GM12878 (cell line): ENCODE measurements around the gene ALG6. TPM values are rescaled to one million over a fixed set of nuclear protein-coding genes. Genes with fewer than 3 reads are reported as not detected.

ENCODE experiments used
- ATAC-seq: fragments of 200-7000 bp; cut with Tn5 transposase; 3 replicates; pipeline ENCODE4 v1.9.1; 2020; ENCODE audit warnings: mild to moderate bottlenecking, moderate library complexity
- BruUV-seq: library from RNA; stranded (reverse); fragments of 400-500 nt; replicated peaks from 2 replicates; lab custom pipeline; 2021; lab: Mats Ljungman, UMichigan
- CTCF ChIA-PET: fragments of 300-600 bp; sonication (Branson Sonifier 250); formaldehyde crosslinking; extraction: SDS; loops from one replicate; lab custom pipeline; 2021; ENCODE audit warnings: inconsistent platforms; lab: Yijun Ruan, JAX
- POLR2A ChIA-PET: fragments of 350-600 bp; formaldehyde crosslinking; extraction: SDS; loops from one replicate; lab custom pipeline; 2021; ENCODE audit warnings: inconsistent platforms; lab: Charles Lee
- RAD21 ChIA-PET: fragments of 300-600 bp; sonication (Branson Sonifier 250); formaldehyde crosslinking; loops from one replicate; lab custom pipeline; 2023; ENCODE audit warnings: antibody characterized with exemption; ENCODE audit not compliant: unreplicated experiment; lab: Charles Lee
- SMC1A ChIA-PET: fragments of 300-600 bp; sonication (Branson Sonifier 250); formaldehyde crosslinking; loops from one replicate; lab custom pipeline; 2023; ENCODE audit not compliant: unreplicated experiment, uncharacterized antibody; lab: Charles Lee
- DNase-seq: peaks from one replicate; pipeline ENCODE4 v3.0.0-alpha.2; 2011; ENCODE audit warnings: low read depth, low spot score
- FAIRE-seq: peaks from 3 replicates; lab custom pipeline; 2011; peaks lifted over from hg19 to GRCh38; lab: Jason Lieb, UNC
- H2AFZ ChIP-seq: 2 replicates; pipeline ENCODE4 v1.6.0; 2011; ENCODE audit warnings: low read depth, low read length, control low read depth; ENCODE audit not compliant: control insufficient read depth
- H3K27ac ChIP-seq: 2 replicates; pipeline ENCODE4 v1.5.1; 2011; ENCODE audit warnings: control low read depth; ENCODE audit not compliant: control insufficient read depth, insufficient read depth
- H3K27me3 ChIP-seq, 2 experiments: replicated peaks in 1 of 2; 2 replicates each; pipeline versions ENCODE4 v1.6.0 to v1.6.1; 2011; ENCODE audit warnings: low read length in 1 of 2; ENCODE audit not compliant: control insufficient read depth in 2 of 2, insufficient read depth in 2 of 2
- H3K36me3 ChIP-seq, 2 experiments: 2 replicates each; pipeline ENCODE4 v1.5.1; 2011; ENCODE audit warnings: low read length in 1 of 2; ENCODE audit not compliant: control insufficient read depth in 2 of 2, insufficient read depth in 2 of 2
- H3K4me1 ChIP-seq: 2 replicates; pipeline ENCODE4 v1.6.1; 2011; ENCODE audit warnings: mild to moderate bottlenecking, low read length, moderate library complexity, mixed read lengths; ENCODE audit not compliant: control insufficient read depth, insufficient read depth
- H3K4me2 ChIP-seq: 2 replicates; pipeline ENCODE4 v1.6.0; 2011; ENCODE audit warnings: control low read depth; ENCODE audit not compliant: control insufficient read depth, insufficient read depth
- H3K4me3 ChIP-seq: fragments of 200-600 bp; sonication (generic); 2 replicates; pipeline ENCODE4 v1.5.1; 2016
- H3K79me2 ChIP-seq: 2 replicates; pipeline ENCODE4 v1.6.0; 2011; ENCODE audit warnings: low read length; ENCODE audit not compliant: control insufficient read depth, insufficient read depth
- H3K9ac ChIP-seq: 2 replicates; pipeline ENCODE4 v1.8.0; 2011; ENCODE audit warnings: low read length, control low read depth, mixed read lengths; ENCODE audit not compliant: control insufficient read depth, insufficient read depth
- H3K9me3 ChIP-seq: replicated peaks from 3 replicates; pipeline ENCODE4 v1.5.1; 2011; ENCODE audit warnings: mild to moderate bottlenecking, low read length; ENCODE audit not compliant: control insufficient read depth, insufficient read depth
- H4K20me1 ChIP-seq: 2 replicates; pipeline ENCODE4 v1.6.0; 2011; ENCODE audit not compliant: control insufficient read depth, insufficient read depth
- ATF2 ChIP-seq: IDR thresholded peaks from 2 replicates; pipeline ENCODE4 v1.6.1; 2012; ENCODE audit warnings: low read length, inconsistent platforms
- CBX5 ChIP-seq: sonication (generic); IDR thresholded peaks from 2 replicates; pipeline ENCODE4 v1.6.1; 2016; ENCODE audit warnings: low read depth, moderate library complexity, mild to moderate bottlenecking, inconsistent platforms
- NFIC ChIP-seq: IDR thresholded peaks from 2 replicates; pipeline ENCODE4 v1.6.1; 2012; ENCODE audit warnings: low read depth, mild to moderate bottlenecking, inconsistent platforms, low read length, moderate library complexity
- NFYA ChIP-seq: IDR thresholded peaks from 2 replicates; pipeline ENCODE4 v1.6.1; 2011; ENCODE audit warnings: low read depth, mild to moderate bottlenecking, low read length, improper control_type of control experiment, borderline replicate concordance
- PKNOX1 ChIP-seq: fragments of 450-650 bp; IDR thresholded peaks from 2 replicates; pipeline ENCODE4 v1.6.1; 2016; ENCODE audit warnings: mild to moderate bottlenecking
- PML ChIP-seq: IDR thresholded peaks from 2 replicates; pipeline ENCODE4 v1.6.1; 2012; ENCODE audit warnings: low read length, inconsistent platforms
- POLR2AphosphoS2 ChIP-seq: IDR thresholded peaks from 2 replicates; pipeline ENCODE4 v1.6.1; 2011; ENCODE audit warnings: low read depth, mild to moderate bottlenecking, low read length, improper control_type of control experiment, moderate library complexity
- RELB ChIP-seq: fragments of 450-650 bp; IDR thresholded peaks from 2 replicates; pipeline ENCODE4 v1.6.1; 2017; ENCODE audit warnings: low read depth, mild to moderate bottlenecking, moderate library complexity
- WGBS: methylation state at CpG from one replicate; pipeline ENCODE4 v1.1.6; 2016; ENCODE audit warnings: low lambda C conversion rate; ENCODE audit not compliant: insufficient replicate concordance, insufficient coverage; ENCODE audit errors: missing lambda C conversion rate; 5-methylcytosine and 5-hydroxymethylcytosine counted together
- in situ Hi-C: fragments of 300-500 bp; cut with MboI; formaldehyde crosslinking; loops from 9 replicates; pipeline ENCODE4 v1.14.3; 2018; ENCODE audit warnings: mixed read lengths
- intact Hi-C: fragments of 100-400 bp; cut with micrococcal nuclease; formaldehyde crosslinking; loops from one replicate; pipeline ENCODE4 v1.14.2; 2022; ENCODE audit not compliant: unreplicated experiment
- microRNA-seq: library from miRNA; unstranded; fragments of <30 nt; microRNA quantifications from one replicate; pipeline ENCODE4, GENCODE V29; 2018
- polyA plus RNA-seq, 11 experiments: library from polyadenylated mRNA; depleted of rRNA in 4 of 11; unstranded in 6 of 11; stranded (reverse) in 5 of 11; fragments of >200 nt; fragmentation: Nextera tagmentation in 4 of 11; fragmentation: Illumina TruSeq in 1 of 11; extraction: Ambion mirVana in 4 of 11; extraction: Trizol in 1 of 11; gene quantifications; 1 replicate in 1 of 11; 2 replicates in 10 of 11; pipeline versions ENCODE4 v1.2.1 to v1.2.3, GENCODE V29; 2011 to 2016; ENCODE audit warnings: inconsistent platforms in 2 of 11, missing spikeins in 2 of 11, low read depth in 1 of 11
- small RNA-seq: library from RNA; depleted of rRNA; stranded (forward); fragments of <200 nt; gene quantifications from one replicate; pipeline ENCODE3, GENCODE V24; 2014
- total RNA-seq, 4 experiments: library from RNA; depleted of rRNA in 3 of 4; stranded (reverse); fragments of >200 nt in 3 of 4; fragmentation: Illumina TruSeq in 1 of 4; extraction: Trizol in 1 of 4; gene quantifications; 2 replicates each; pipeline versions ENCODE4 v1.2.1 to v1.2.3, GENCODE V29; 2013 to 2021

Gene ALG6
- total and polyA plus RNA-seq, 10 of the 15 experiments (the other 5 are each of a cell fraction or from before 2014, with no cell fraction given): 13.8 to 28.5 (median 17.1) TPM

- ATAC-seq: no peak
- TF ChIP-seq PML: no peak
- no peak for TF ChIP-seq NFYA
- no peak for TF ChIP-seq PKNOX1
- no peak for TF ChIP-seq NFIC
- no peak for TF ChIP-seq ATF2
- no peak for TF ChIP-seq RELB
- no peak for TF ChIP-seq POLR2AphosphoS2
- no peak for TF ChIP-seq CBX5
- intact Hi-C loops (no loop called here), in situ Hi-C loops (no loop called here)
- no peak overlapping the region for H3K4me2 ChIP-seq
- H3K9me3 ChIP-seq: no peaks in the 10 kb centered on the region
- WGBS: 96% methylated on average over 8 of the region's 8 CpGs
- no peak overlapping the region for H2AFZ ChIP-seq
- H3K79me2 ChIP-seq: no peaks in the 10 kb centered on the region
- no peak for FAIRE-seq
- RAD21 ChIA-PET: no interaction called here
- CTCF ChIA-PET: interaction anchor here (1.5 kb wide), 1 partner anchor 645 kb away, joined by 3 read pairs; no protein-coding TSS in a partner anchor
- no TSS peak for BruUV-seq
- H3K27ac ChIP-seq: no peak overlapping the region
- H3K4me1 ChIP-seq: no peaks in the 10 kb centered on the region
- no peaks in the 10 kb centered on the region for H3K27me3 ChIP-seq
- no peak for DNase-seq
- H3K4me3 ChIP-seq: no peak overlapping the region
- no peaks in the 10 kb centered on the region for H3K36me3 ChIP-seq
- POLR2A ChIA-PET: no interaction called here
- no peaks in the 10 kb centered on the region for H4K20me1 ChIP-seq
- H3K9ac ChIP-seq: no peak overlapping the region
- SMC1A ChIA-PET: interaction anchor here (1.9 kb wide), 1 partner anchor 26 kb away, joined by 4 read pairs; no protein-coding TSS in a partner anchor
These were observed 120.1 kb downstream of the ALG6 start for GRCh38 chr1:63487336-63488065.

Small RNAs within 50 kb of the gene (microRNA-seq; reads per million reads assigned to microRNA genes)
- not detected for gene MIR6068

Small RNAs within 50 kb of the gene (small RNA-seq; reads per million reads assigned to genes)
- not detected for gene MIR6068
- gene RF00019: not detected

Other genes starting within 250 kb of the ALG6 start
- not detected in 2 replicates for gene FOXD3, start 45.1 kb upstream of the ALG6 start, total RNA-seq (2014; rRNA removed)
- gene FOXD3, start 45.1 kb upstream of the ALG6 start, total RNA-seq (2014; rRNA removed; fragmentation: Illumina TruSeq; extraction: Trizol): not detected in 2 replicates
- gene FOXD3, start 45.1 kb upstream of the ALG6 start, total RNA-seq (2021): not detected in 2 replicates
- not detected in 2 replicates for gene FOXD3, start 45.1 kb upstream of the ALG6 start, polyA plus RNA-seq (2011; rRNA removed)
- not detected in 2 replicates for gene FOXD3, start 45.1 kb upstream of the ALG6 start, polyA plus RNA-seq (2014; fragmentation: Illumina TruSeq; extraction: Trizol)
- gene FOXD3, start 45.1 kb upstream of the ALG6 start, polyA plus RNA-seq (2014; fragmentation: Nextera tagmentation; extraction: Ambion mirVana): not detected
- gene FOXD3, start 45.1 kb upstream of the ALG6 start, polyA plus RNA-seq (2014; rRNA removed): not detected in 2 replicates
- not detected for gene FOXD3, start 45.1 kb upstream of the ALG6 start, polyA plus RNA-seq (2016; fragmentation: Nextera tagmentation; extraction: Ambion mirVana)
- gene ITGB3BP, start 155.6 kb downstream of the ALG6 start, total RNA-seq (2014; rRNA removed): 53.3 and 64.7 TPM in 2 replicates
- 61.4 and 63.2 TPM in 2 replicates for gene ITGB3BP, start 155.6 kb downstream of the ALG6 start, total RNA-seq (2014; rRNA removed; fragmentation: Illumina TruSeq; extraction: Trizol)
- gene ITGB3BP, start 155.6 kb downstream of the ALG6 start, total RNA-seq (2021): 38.9 and 39.2 TPM in 2 replicates
- 66.2 and 112 TPM in 2 replicates for gene ITGB3BP, start 155.6 kb downstream of the ALG6 start, polyA plus RNA-seq (2011; rRNA removed)
- gene ITGB3BP, start 155.6 kb downstream of the ALG6 start, polyA plus RNA-seq (2014; fragmentation: Illumina TruSeq; extraction: Trizol): 84.4 and 105 TPM in 2 replicates
- 10 to 100 TPM; 82.4 to 86.2 TPM for gene ITGB3BP, start 155.6 kb downstream of the ALG6 start, polyA plus RNA-seq (2014; fragmentation: Nextera tagmentation; extraction: Ambion mirVana)
- gene ITGB3BP, start 155.6 kb downstream of the ALG6 start, polyA plus RNA-seq (2014; rRNA removed): 27.5 and 39.2 TPM in 2 replicates
- gene ITGB3BP, start 155.6 kb downstream of the ALG6 start, polyA plus RNA-seq (2016; fragmentation: Nextera tagmentation; extraction: Ambion mirVana): 10 to 100 TPM; 57.6 to 62.3 TPM
- gene EFCAB7, start 155.9 kb downstream of the ALG6 start, total RNA-seq (2014; rRNA removed): 5.4 and 7.0 TPM in 2 replicates
- 8.1 and 9.2 TPM in 2 replicates for gene EFCAB7, start 155.9 kb downstream of the ALG6 start, total RNA-seq (2014; rRNA removed; fragmentation: Illumina TruSeq; extraction: Trizol)
- gene EFCAB7, start 155.9 kb downstream of the ALG6 start, total RNA-seq (2021): 3.7 and 5.7 TPM in 2 replicates
- gene EFCAB7, start 155.9 kb downstream of the ALG6 start, polyA plus RNA-seq (2011; rRNA removed): 5.2 and 9.7 TPM in 2 replicates
- 9.8 and 10.5 TPM in 2 replicates for gene EFCAB7, start 155.9 kb downstream of the ALG6 start, polyA plus RNA-seq (2014; fragmentation: Illumina TruSeq; extraction: Trizol)
- gene EFCAB7, start 155.9 kb downstream of the ALG6 start, polyA plus RNA-seq (2014; fragmentation: Nextera tagmentation; extraction: Ambion mirVana): 1 to 10 TPM; 5.1 to 5.7 TPM
- 3.6 and 4.4 TPM in 2 replicates for gene EFCAB7, start 155.9 kb downstream of the ALG6 start, polyA plus RNA-seq (2014; rRNA removed)
- gene EFCAB7, start 155.9 kb downstream of the ALG6 start, polyA plus RNA-seq (2016; fragmentation: Nextera tagmentation; extraction: Ambion mirVana): 1 to 10 TPM; 7.2 to 7.5 TPM
- gene PGM1, start 225.8 kb downstream of the ALG6 start, total RNA-seq (2014; rRNA removed): 61.5 and 62.0 TPM in 2 replicates
- gene PGM1, start 225.8 kb downstream of the ALG6 start, total RNA-seq (2014; rRNA removed; fragmentation: Illumina TruSeq; extraction: Trizol): 38.1 and 40.9 TPM in 2 replicates
- 57.1 and 58.2 TPM in 2 replicates for gene PGM1, start 225.8 kb downstream of the ALG6 start, total RNA-seq (2021)
- 33.0 and 49.1 TPM in 2 replicates for gene PGM1, start 225.8 kb downstream of the ALG6 start, polyA plus RNA-seq (2011; rRNA removed)
- gene PGM1, start 225.8 kb downstream of the ALG6 start, polyA plus RNA-seq (2014; fragmentation: Illumina TruSeq; extraction: Trizol): 48.8 and 52.6 TPM in 2 replicates
- gene PGM1, start 225.8 kb downstream of the ALG6 start, polyA plus RNA-seq (2014; fragmentation: Nextera tagmentation; extraction: Ambion mirVana): 10 to 100 TPM; 22.5 to 29.6 TPM
- gene PGM1, start 225.8 kb downstream of the ALG6 start, polyA plus RNA-seq (2014; rRNA removed): 36.0 and 41.5 TPM in 2 replicates
- gene PGM1, start 225.8 kb downstream of the ALG6 start, polyA plus RNA-seq (2016; fragmentation: Nextera tagmentation; extraction: Ambion mirVana): 10 to 100 TPM; 68.6 to 72.6 TPM